ENCODE data around the gene PKNOX2. TPM values are rescaled to one million over a fixed set of nuclear protein-coding genes. Genes with fewer than 3 reads are reported as not detected.

Gene PKNOX2
- total and polyA plus RNA-seq, 4 donors = 0.14 to 0.29 (median 0.24) TPM

GRCh38 chr11:125337836-125338834 lies 173.6 kb downstream of the PKNOX2 start:
- 72% methylated on average over 11 of the region's 11 CpGs for WGBS
- Histone ChIP-seq H3K9ac (ENCODE audit: low read depth in 1 of 2, low read length in 2 of 2) (no peak overlapping the region), H3K4me3 (ENCODE audit: low read depth in 1 of 3, low read length in 3 of 3) (no peak overlapping the region), H3K9me3 (ENCODE audit: control insufficient read depth in 4 of 4, low read length in 3 of 4) (no peaks in the 10 kb centered on the region), H3K4me1 (ENCODE audit: control insufficient read depth in 4 of 4, insufficient read depth in 4 of 4, low read length in 3 of 4) (no peaks in the 10 kb centered on the region), H3K27me3 (ENCODE audit: control insufficient read depth in 4 of 4, insufficient read depth in 4 of 4, low read length in 3 of 4) (peaks cover 0 to 4% (median 0%) of the 10 kb centered on the region in 4 donors), H3K36me3 (ENCODE audit: control insufficient read depth in 4 of 4, insufficient read depth in 3 of 4, low read depth in 1 of 4, low read length in 3 of 4) (no peaks in the 10 kb centered on the region), H3K27ac (ENCODE audit: low read depth in 1 of 2, low read length in 2 of 2) (no peak overlapping the region)
- no peak for DNase-seq (ENCODE audit: low spot score)
- TF ChIP-seq RXRA (IDR thresholded peaks at IDR 0.05) (no peak), NR2F2 (IDR thresholded peaks at IDR 0.05) (peak; percentile 16)

- no peak overlapping the region for H3K9ac ChIP-seq (ENCODE audit: low read depth in 1 of 2, low read length in 2 of 2)
- peaks cover 0 to 4% (median 0%) of the 10 kb centered on the region in 4 donors for H3K27me3 ChIP-seq (ENCODE audit: control insufficient read depth in 4 of 4, insufficient read depth in 4 of 4, low read length in 3 of 4)
- no peak for DNase-seq (ENCODE audit: low spot score)
- WGBS = 75% methylated on average over 17 of the region's 17 CpGs
- no peaks in the 10 kb centered on the region for H3K4me1 ChIP-seq (ENCODE audit: control insufficient read depth in 4 of 4, insufficient read depth in 4 of 4, low read length in 3 of 4)
- H3K27ac ChIP-seq (ENCODE audit: low read depth in 1 of 2, low read length in 2 of 2) = no peak overlapping the region
- H3K9me3 ChIP-seq (ENCODE audit: control insufficient read depth in 4 of 4, low read length in 3 of 4) = no peaks in the 10 kb centered on the region
- TF ChIP-seq FOXA1 (IDR thresholded peaks at IDR 0.05) (no peak), SP1 (IDR thresholded peaks at IDR 0.05) (no peak), HNF4A (conservative IDR thresholded peaks at IDR 0.05) (no peak), CTCF (IDR thresholded peaks at IDR 0.05; ENCODE audit: low read depth, low read length, missing input control) (no peak), MAX (IDR thresholded peaks at IDR 0.05) (no peak), JUND (IDR thresholded peaks at IDR 0.05) (no peak)
- H3K36me3 ChIP-seq (ENCODE audit: control insufficient read depth in 4 of 4, insufficient read depth in 3 of 4, low read depth in 1 of 4, low read length in 3 of 4) = no peaks in the 10 kb centered on the region
- no peak overlapping the region for H3K4me3 ChIP-seq (ENCODE audit: low read depth in 1 of 3, low read length in 3 of 3)
Measured at GRCh38 chr11:125338886-125339811, 174.6 kb downstream of the PKNOX2 start.

GRCh38 chr11:125341676-125342075 lies 177.1 kb downstream of the PKNOX2 start:
- no peak for DNase-seq (ENCODE audit: low spot score)
- Histone ChIP-seq H3K4me3 (ENCODE audit: low read depth in 1 of 3, low read length in 3 of 3) (no peak overlapping the region), H3K36me3 (ENCODE audit: control insufficient read depth in 4 of 4, insufficient read depth in 3 of 4, low read depth in 1 of 4, low read length in 3 of 4) (no peaks in the 10 kb centered on the region), H3K27me3 (ENCODE audit: control insufficient read depth in 4 of 4, insufficient read depth in 4 of 4, low read length in 3 of 4) (peaks cover 0 to 4% (median 0%) of the 10 kb centered on the region in 4 donors), H3K27ac (ENCODE audit: low read depth in 1 of 2, low read length in 2 of 2) (no peak overlapping the region), H3K9ac (ENCODE audit: low read depth in 1 of 2, low read length in 2 of 2) (no peak overlapping the region), H3K4me1 (ENCODE audit: control insufficient read depth in 4 of 4, insufficient read depth in 4 of 4, low read length in 3 of 4) (no peaks in the 10 kb centered on the region), H3K9me3 (ENCODE audit: control insufficient read depth in 4 of 4, low read length in 3 of 4) (no peaks in the 10 kb centered on the region)
- TF ChIP-seq EGR1 (IDR thresholded peaks at IDR 0.05; ENCODE audit: low read depth in 2 of 2) = no peak
- TF ChIP-seq HNF4G (IDR thresholded peaks at IDR 0.05) = no peak
- no peak for TF ChIP-seq REST (IDR thresholded peaks at IDR 0.05)
- TF ChIP-seq NR2F2 (IDR thresholded peaks at IDR 0.05) = no peak
- no peak for TF ChIP-seq RAD21 (IDR thresholded peaks at IDR 0.05)
- TF ChIP-seq FOXA2 (IDR thresholded peaks at IDR 0.05) = no peak
- no peak for TF ChIP-seq ATF3 (IDR thresholded peaks at IDR 0.05)
- no peak for TF ChIP-seq RXRA (IDR thresholded peaks at IDR 0.05)
- TF ChIP-seq YY1 (IDR thresholded peaks at IDR 0.05) = no peak
- no peak for TF ChIP-seq CTCF (IDR thresholded peaks at IDR 0.05; ENCODE audit: low read depth, low read length, missing input control)
- TF ChIP-seq JUND (IDR thresholded peaks at IDR 0.05) = no peak
- WGBS = 91% methylated on average over 13 of the region's 13 CpGs
